Psoas muscle (tissue), 8 donors: Measurements from ENCODE around the gene APOA4. TPM values are rescaled to one million over a fixed set of nuclear protein-coding genes. Genes with fewer than 3 reads are reported as not detected.

ENCODE experiments used
- ATAC-seq, 4 donors: fragments of 200-7000 bp; cut with Tn5 transposase; one replicate each; pipeline ENCODE4 v1.9.1; 2020; ENCODE audit warnings: moderate library complexity in 3 of 4, mild to moderate bottlenecking in 2 of 4
- DNase-seq, 2 donors: peaks; one replicate each; pipeline ENCODE4 v3.0.0-alpha.2; 2020
- H3K27ac ChIP-seq: fragments of 200-600 bp; one replicate; pipeline ENCODE4 v1.8.0; 2022
- H3K27me3 ChIP-seq, 3 donors: fragments of 200-600 bp in 1 of 3; one replicate each; pipeline versions ENCODE4 v1.6.1 to v1.8.0; 2013 to 2022; ENCODE audit warnings: low read length in 2 of 3, mild to moderate bottlenecking in 2 of 3, moderate library complexity in 1 of 3; ENCODE audit not compliant: insufficient read depth in 3 of 3
- H3K36me3 ChIP-seq, 2 donors: fragments of 200-600 bp in 1 of 2; one replicate each; pipeline versions ENCODE4 v1.6.1 to v1.8.0; 2013 to 2022; ENCODE audit warnings: low read depth in 1 of 2, mild to moderate bottlenecking in 1 of 2, moderate library complexity in 1 of 2; ENCODE audit not compliant: insufficient read depth in 1 of 2
- H3K4me1 ChIP-seq: fragments of 200-600 bp; one replicate; pipeline ENCODE4 v1.8.0; 2022
- H3K4me3 ChIP-seq: fragments of 200-600 bp; one replicate; pipeline ENCODE4 v1.8.0; 2022; ENCODE audit warnings: mild to moderate bottlenecking
- H3K9me3 ChIP-seq: fragments of 200-600 bp; one replicate; pipeline ENCODE4 v1.8.0; 2022
- CTCF ChIP-seq: fragments of 200-600 bp; IDR thresholded peaks from one replicate; pipeline ENCODE4 v1.8.0; 2022; ENCODE audit warnings: antibody characterized with exemption
- WGBS, 3 donors: extraction: QIAGEN DNeasy Blood & Tissue Kit; methylation state at CpG; one replicate each; pipeline versions ENCODE4 v1.1.6 to v1.1.7; 2013; 5-methylcytosine and 5-hydroxymethylcytosine counted together
- intact Hi-C, 2 donors: fragments of 100-400 bp; cut with DNase I; formaldehyde crosslinking; loops; one replicate each; pipeline versions ENCODE4 v1.11.0 to v1.14.2; 2022
- polyA plus RNA-seq, 3 donors: library from polyadenylated mRNA; stranded (reverse); fragments of 200-250 nt; gene quantifications; one replicate each; pipeline ENCODE4 v1.2.3, GENCODE V29; 2013
- total RNA-seq, 4 donors: library from RNA; stranded (reverse); fragmentation: NEBNext Ultra II Directional in 2 of 4; extraction: Animal tissue kit (Norgen Biotek cat#: 25700) in 2 of 4; gene quantifications; one replicate each; pipeline versions ENCODE4 v1.2.1 to v1.2.4, GENCODE V29; 2021 to 2023
- donor health status: healthy with polysubstance abuse.
- donor health status: DM: no; HTN: no; CAD: no; lungs with moderate emphysema.
- donor health status: Bipolar disorder and iron deficiency.
- donor health status: healthy.
- donor health status: DM: yes; HTN: yes; CAD: no.
- donor health status: DM: no; HTN: no; CAD: no.
- donor health status: DM: no; HTN: no; CAD: no.
- donor health status: DM: yes; HTN: yes; CAD: no.

APOA4 gene
- total and polyA plus RNA-seq, 7 donors, result 0.44 to 6.0 (median 0.50) TPM; not detected in 4

DNA sequence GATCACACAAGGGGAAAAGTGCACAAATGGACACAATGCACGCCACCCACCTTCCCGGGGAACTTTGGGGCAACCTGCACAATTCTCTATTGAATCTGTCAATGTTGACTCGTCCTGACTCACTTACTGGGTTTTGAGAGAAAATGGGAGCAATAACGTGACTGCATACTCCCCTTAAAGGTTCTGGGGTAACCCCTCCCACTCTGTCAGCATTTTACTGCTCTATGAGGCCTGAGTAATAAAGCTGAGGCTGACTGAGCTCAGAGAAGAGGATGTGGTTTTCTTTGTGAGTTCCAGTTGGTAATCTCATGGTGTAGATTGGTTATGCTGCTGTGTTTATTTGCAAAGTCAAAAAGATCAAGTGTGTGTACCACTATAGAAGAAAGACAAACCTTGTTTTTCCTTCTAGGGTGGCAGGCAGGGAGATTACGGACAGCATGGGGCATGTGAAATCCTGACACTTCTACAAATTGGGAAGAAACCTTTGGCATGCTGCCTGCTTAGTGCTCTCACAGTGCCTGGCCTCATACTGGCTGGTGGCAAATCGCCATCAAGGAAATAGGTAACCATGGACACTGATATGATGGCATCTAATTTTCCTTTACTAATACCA, 30.5 kb upstream of the APOA4 start:
- ATAC-seq (peak in 2 of 4 donors; percentile 22 to 31), DNase-seq (no peak)
- 72 to 92% (median 81%) methylated on average over 6 of the region's 6 CpGs for WGBS, 3 donors
- no peaks in the 10 kb centered on the region for H3K27me3 ChIP-seq
- H3K27ac ChIP-seq, result no peak overlapping the region
- H3K9me3 ChIP-seq, result no peaks in the 10 kb centered on the region
- peaks cover 0 to 49% of the 10 kb centered on the region in 2 donors for H3K36me3 ChIP-seq
- intact Hi-C loops, result no loop called here
- H3K4me1 ChIP-seq, result peaks cover 17% of the 10 kb centered on the region
- H3K4me3 ChIP-seq, result no peak overlapping the region
- no peak for TF ChIP-seq CTCF

GRCh38 chr11:116852261-116853031, 29.3 kb upstream of the APOA4 start:
- no peak for DNase-seq
- Histone ChIP-seq H3K4me1 (peaks cover 17% of the 10 kb centered on the region), H3K9me3 (no peaks in the 10 kb centered on the region), H3K4me3 (no peak overlapping the region), H3K36me3 (peaks cover 0 to 49% of the 10 kb centered on the region in 2 donors), H3K27me3 (no peaks in the 10 kb centered on the region), H3K27ac (no peak overlapping the region)
- intact Hi-C loops, result no loop called here
- TF ChIP-seq CTCF, result no peak
- WGBS, 3 donors, result 41 to 61% (median 41%) methylated on average over 5 of the region's 5 CpGs
- peak in 3 of 4 donors; percentile 42 to 71 (median 48) for ATAC-seq

- no peaks in the 10 kb centered on the region for H3K27me3 ChIP-seq
- H3K9me3 ChIP-seq, result no peaks in the 10 kb centered on the region
- ATAC-seq, result no peak
- 77 to 91% (median 83%) methylated on average over 7 of the region's 7 CpGs for WGBS, 3 donors
- DNase-seq, result no peak
- no peak overlapping the region for H3K27ac ChIP-seq
- peaks cover 0 to 49% of the 10 kb centered on the region in 2 donors for H3K36me3 ChIP-seq
- H3K4me1 ChIP-seq, result peaks cover 17% of the 10 kb centered on the region
- TF ChIP-seq CTCF, result no peak
- intact Hi-C loops, result no loop called here
- no peak overlapping the region for H3K4me3 ChIP-seq
These were observed 28.5 kb upstream of the APOA4 start for GRCh38 chr11:116851626-116852025.

GRCh38 chr11:116849486-116849885, 26.4 kb upstream of the APOA4 start:
- DNase-seq, result no peak
- peaks cover 19% of the 10 kb centered on the region for H3K4me1 ChIP-seq
- ATAC-seq, result no peak
- 92 to 96% (median 92%) methylated on average over 6 of the region's 6 CpGs for WGBS, 3 donors
- no peaks in the 10 kb centered on the region for H3K9me3 ChIP-seq
- H3K27me3 ChIP-seq, result no peaks in the 10 kb centered on the region
- H3K27ac ChIP-seq, result no peak overlapping the region
- no peak overlapping the region for H3K4me3 ChIP-seq
- intact Hi-C loops, result no loop called here
- TF ChIP-seq CTCF, result no peak
- peaks cover 0 to 62% of the 10 kb centered on the region in 2 donors for H3K36me3 ChIP-seq
